HepG2 (cell line): Measurements from ENCODE around the gene LSM11. TPM values are rescaled to one million over a fixed set of nuclear protein-coding genes. Genes with fewer than 3 reads are reported as not detected.

Source experiments
- BORCS8-MEF2B ChIP-seq: sonication (generic); formaldehyde crosslinking; IDR thresholded peaks from 2 replicates; pipeline ENCODE4 v1.8.0; 2022; ENCODE audit warnings: mild to moderate bottlenecking, missing genetic modification reagents
- HINFP ChIP-seq: sonication (generic); formaldehyde crosslinking; IDR thresholded peaks from 2 replicates; pipeline ENCODE4 v1.4.0; 2020; ENCODE audit warnings: low read depth, mild to moderate bottlenecking, missing genetic modification reagents
- KLF13 ChIP-seq: sonication (generic); formaldehyde crosslinking; IDR thresholded peaks from 2 replicates; pipeline ENCODE4 v1.4.0; 2020; ENCODE audit warnings: mild to moderate bottlenecking, missing genetic modification reagents
- SMAD9 ChIP-seq: sonication (generic); formaldehyde crosslinking; IDR thresholded peaks from 2 replicates; pipeline ENCODE4 v1.5.1; 2020; ENCODE audit warnings: mild to moderate bottlenecking, missing genetic modification reagents
- SRF ChIP-seq: IDR thresholded peaks from 2 replicates; pipeline ENCODE4 v1.6.1; 2011; ENCODE audit warnings: mild to moderate bottlenecking, low read depth, low read length, moderate library complexity
- ZFY ChIP-seq: sonication (generic); formaldehyde crosslinking; IDR thresholded peaks from 2 replicates; pipeline ENCODE4 v1.4.0; 2020; ENCODE audit warnings: missing genetic modification reagents
- ZNF407 ChIP-seq: sonication (generic); formaldehyde crosslinking; IDR thresholded peaks from one replicate; pipeline ENCODE4 v1.5.1; 2020; ENCODE audit warnings: mild to moderate bottlenecking, missing genetic modification reagents; ENCODE audit errors: not compliant biosample characterization
- ZNF558 ChIP-seq: sonication (generic); formaldehyde crosslinking; IDR thresholded peaks from 2 replicates; pipeline ENCODE4 v1.9.0; 2022; ENCODE audit warnings: mild to moderate bottlenecking, missing genetic modification reagents, borderline replicate concordance
- ZNF576 ChIP-seq: sonication (generic); formaldehyde crosslinking; IDR thresholded peaks from 2 replicates; pipeline ENCODE4 v1.4.0; 2020; ENCODE audit warnings: mild to moderate bottlenecking, missing genetic modification reagents
- ZNF646 ChIP-seq: sonication (generic); formaldehyde crosslinking; IDR thresholded peaks from 2 replicates; pipeline ENCODE4 v1.9.0; 2021; ENCODE audit warnings: mild to moderate bottlenecking, missing genetic modification reagents
- polyA plus RNA-seq, 8 experiments: library from polyadenylated mRNA; depleted of rRNA in 3 of 8; stranded (reverse) in 7 of 8; unstranded in 1 of 8; fragments of >200 nt; fragmentation: Illumina TruSeq in 4 of 8; extraction: Trizol in 4 of 8; gene quantifications; 2 replicates each; pipeline versions ENCODE4 v1.2.1 to v1.2.3, GENCODE V29; 2011 to 2016; ENCODE audit warnings: low read depth in 4 of 8, missing spikeins in 1 of 8, mixed read lengths in 1 of 8; ENCODE audit not compliant: insufficient read depth in 1 of 8
- total RNA-seq, 5 experiments: library from RNA; depleted of rRNA; stranded (reverse); fragments of >200 nt; fragmentation: Illumina TruSeq; extraction: Trizol; gene quantifications; 2 replicates each; pipeline ENCODE4 v1.2.3, GENCODE V29; 2016; ENCODE audit warnings: low read depth in 1 of 5

The LSM11 gene
- total and polyA plus RNA-seq, 2 of the 13 experiments (the other 11 are each of a cell fraction or from before 2014, with no cell fraction given), result 4.5 to 7.2 TPM

GRCh38 chr5:157731272-157732129 lies 12.0 kb upstream of the LSM11 start, which contains the start of gene THG1L (continued):
- TF ChIP-seq ZNF646 (CRISPR knock-in tag) (no peak), SMAD9 (CRISPR knock-in tag) (no peak), KLF13 (CRISPR knock-in tag) (peak; percentile 88; the same call in 1 of the 2 replicates), HINFP (CRISPR knock-in tag) (no peak), ZNF576 (CRISPR knock-in tag) (0 out of 2 replicates have a peak, but pooled peaks have one; percentile 69), SRF (no peak), BORCS8-MEF2B (peak; percentile 91; the same call in 1 of the 2 replicates), ZNF558 (CRISPR knock-in tag) (peak; percentile 31; the same call in 1 of the 2 replicates), ZNF407 (CRISPR knock-in tag) (peak; percentile 68), ZFY (peak; percentile 80)
